DOHH2 (cell line): ENCODE data around the gene CDK6.

ENCODE experiments used
- H3F3A ChIP-seq: fragments of 200-600 bp; sonication (generic), shearing (Covaris generic); 2 replicates; pipeline ENCODE4 v1.6.0; 2016; ENCODE audit warnings: antibody characterized with exemption, mild to moderate bottlenecking; ENCODE audit not compliant: control insufficient read depth, insufficient read depth
- H3K27ac ChIP-seq: fragments of 200-600 bp; sonication (generic); 2 replicates; pipeline ENCODE4 v1.5.1; 2014; ENCODE audit warnings: low read depth, mild to moderate bottlenecking, low read length, moderate library complexity
- H3K27me3 ChIP-seq: fragments of 200-600 bp; sonication (generic); 2 replicates; pipeline ENCODE4 v1.6.1; 2014; ENCODE audit warnings: mild to moderate bottlenecking, low read length, mixed read lengths; ENCODE audit not compliant: control insufficient read depth
- H3K36me3 ChIP-seq: fragments of 200-600 bp; sonication (generic); 2 replicates; pipeline ENCODE4 v1.6.1; 2014; ENCODE audit warnings: mild to moderate bottlenecking, low read length, moderate library complexity, mixed read lengths; ENCODE audit not compliant: control insufficient read depth
- H3K4me1 ChIP-seq: fragments of 200-600 bp; sonication (generic); 2 replicates; pipeline ENCODE4 v1.6.1; 2014; ENCODE audit warnings: mild to moderate bottlenecking, low read length, mixed read lengths; ENCODE audit not compliant: control insufficient read depth
- H3K4me2 ChIP-seq: fragments of 200-600 bp; sonication (generic); 2 replicates; pipeline ENCODE4 v1.6.0; 2014; ENCODE audit warnings: mild to moderate bottlenecking, low read length, moderate library complexity
- H3K4me3 ChIP-seq: fragments of 200-600 bp; sonication (generic); 2 replicates; pipeline ENCODE4 v1.5.1; 2014; ENCODE audit warnings: mild to moderate bottlenecking, low read length, mixed read lengths
- H3K79me2 ChIP-seq: fragments of 200-600 bp; sonication (generic); 2 replicates; pipeline ENCODE4 v1.6.1; 2014; ENCODE audit warnings: mild to moderate bottlenecking, low read length, mixed read lengths; ENCODE audit not compliant: control insufficient read depth
- H3K9me2 ChIP-seq: fragments of 200-600 bp; sonication (generic); replicated peaks from 2 replicates; pipeline ENCODE4 v1.6.1; 2014; ENCODE audit warnings: mild to moderate bottlenecking, low read length, mixed read lengths; ENCODE audit not compliant: control insufficient read depth
- H3K9me3 ChIP-seq: fragments of 200-600 bp; sonication (generic); 2 replicates; pipeline ENCODE4 v1.6.1; 2014; ENCODE audit warnings: antibody characterized with exemption, low read length, mixed read lengths; ENCODE audit not compliant: control insufficient read depth, insufficient read depth
- H4K20me1 ChIP-seq: fragments of 200-600 bp; sonication (generic); 2 replicates; pipeline ENCODE4 v1.6.0; 2014; ENCODE audit warnings: low read depth, mild to moderate bottlenecking, antibody characterized with exemption, low read length, moderate library complexity; ENCODE audit not compliant: control insufficient read depth, insufficient read depth
- EZH2phosphoT487 ChIP-seq: fragments of 200-600 bp; sonication (generic); IDR thresholded peaks from 2 replicates; pipeline ENCODE4 v1.6.1; 2017; ENCODE audit warnings: borderline replicate concordance, mild to moderate bottlenecking, antibody characterized with exemption, low read length, moderate library complexity, mixed read lengths
- TF ChIP-seq, protein P1 (sequence below): fragments of 200-600 bp; sonication (generic); IDR thresholded peaks from one replicate; pipeline ENCODE4 v1.5.1; 2014; ENCODE audit warnings: antibody characterized with exemption, mild to moderate bottlenecking, low read depth, low read length; ENCODE audit not compliant: poor library complexity, severe bottlenecking

The CDK6 gene

GRCh38 chr7:92731335-92732063 is 104.9 kb downstream of the CDK6 start:
- Histone ChIP-seq H4K20me1 (no peaks in the 10 kb centered on the region), H3K9me3 (no peaks in the 10 kb centered on the region), H3K4me3 (peak overlapping the region; percentile 44), H3K27me3 (no peaks in the 10 kb centered on the region), H3F3A (no peaks in the 10 kb centered on the region), H3K9me2 (no peaks in the 10 kb centered on the region), H3K4me2 (peak overlapping the region; percentile 41), H3K79me2 (peaks cover 48% of the 10 kb centered on the region), H3K36me3 (no peaks in the 10 kb centered on the region; the same call in 1 of the 2 replicates), H3K4me1 (peaks cover 34% of the 10 kb centered on the region), H3K27ac (peak overlapping the region; percentile 14)
- TF ChIP-seq, protein P1, sequence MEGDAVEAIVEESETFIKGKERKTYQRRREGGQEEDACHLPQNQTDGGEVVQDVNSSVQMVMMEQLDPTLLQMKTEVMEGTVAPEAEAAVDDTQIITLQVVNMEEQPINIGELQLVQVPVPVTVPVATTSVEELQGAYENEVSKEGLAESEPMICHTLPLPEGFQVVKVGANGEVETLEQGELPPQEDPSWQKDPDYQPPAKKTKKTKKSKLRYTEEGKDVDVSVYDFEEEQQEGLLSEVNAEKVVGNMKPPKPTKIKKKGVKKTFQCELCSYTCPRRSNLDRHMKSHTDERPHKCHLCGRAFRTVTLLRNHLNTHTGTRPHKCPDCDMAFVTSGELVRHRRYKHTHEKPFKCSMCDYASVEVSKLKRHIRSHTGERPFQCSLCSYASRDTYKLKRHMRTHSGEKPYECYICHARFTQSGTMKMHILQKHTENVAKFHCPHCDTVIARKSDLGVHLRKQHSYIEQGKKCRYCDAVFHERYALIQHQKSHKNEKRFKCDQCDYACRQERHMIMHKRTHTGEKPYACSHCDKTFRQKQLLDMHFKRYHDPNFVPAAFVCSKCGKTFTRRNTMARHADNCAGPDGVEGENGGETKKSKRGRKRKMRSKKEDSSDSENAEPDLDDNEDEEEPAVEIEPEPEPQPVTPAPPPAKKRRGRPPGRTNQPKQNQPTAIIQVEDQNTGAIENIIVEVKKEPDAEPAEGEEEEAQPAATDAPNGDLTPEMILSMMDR: no peak
- TF ChIP-seq EZH2phosphoT487: no peak

DNA sequence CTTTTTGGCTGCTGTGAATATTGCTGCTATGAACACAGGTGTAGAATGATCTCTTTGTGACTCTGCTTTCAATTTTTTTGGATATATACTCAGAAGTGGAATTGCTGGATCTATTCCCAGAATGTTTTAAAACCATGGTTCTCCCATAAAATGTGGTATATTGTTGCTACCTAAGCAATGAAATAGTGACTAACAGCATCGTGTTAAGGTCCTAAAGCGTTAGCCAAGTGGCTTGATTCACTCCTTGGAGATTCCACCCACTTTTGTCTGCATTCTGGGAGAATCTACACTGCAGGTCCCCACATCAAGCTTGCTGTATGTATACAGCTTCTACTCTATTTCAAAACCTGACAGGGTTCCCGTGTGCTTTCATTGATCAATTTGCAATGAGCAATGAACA is 105.6 kb downstream of the CDK6 start:
- no peaks in the 10 kb centered on the region for H3K9me2 ChIP-seq
- no peak overlapping the region for H3K4me2 ChIP-seq
- TF ChIP-seq EZH2phosphoT487: no peak
- TF ChIP-seq, protein P1: no peak
- H3K4me1 ChIP-seq: peaks cover 34% of the 10 kb centered on the region
- no peaks in the 10 kb centered on the region for H3K9me3 ChIP-seq
- peaks cover 48% of the 10 kb centered on the region for H3K79me2 ChIP-seq
- H3K36me3 ChIP-seq: peaks cover 2% of the 10 kb centered on the region
- H3K27me3 ChIP-seq: no peaks in the 10 kb centered on the region
- no peak overlapping the region for H3K4me3 ChIP-seq
- H4K20me1 ChIP-seq: no peaks in the 10 kb centered on the region
- no peak overlapping the region for H3K27ac ChIP-seq
- H3F3A ChIP-seq: no peaks in the 10 kb centered on the region

DNA sequence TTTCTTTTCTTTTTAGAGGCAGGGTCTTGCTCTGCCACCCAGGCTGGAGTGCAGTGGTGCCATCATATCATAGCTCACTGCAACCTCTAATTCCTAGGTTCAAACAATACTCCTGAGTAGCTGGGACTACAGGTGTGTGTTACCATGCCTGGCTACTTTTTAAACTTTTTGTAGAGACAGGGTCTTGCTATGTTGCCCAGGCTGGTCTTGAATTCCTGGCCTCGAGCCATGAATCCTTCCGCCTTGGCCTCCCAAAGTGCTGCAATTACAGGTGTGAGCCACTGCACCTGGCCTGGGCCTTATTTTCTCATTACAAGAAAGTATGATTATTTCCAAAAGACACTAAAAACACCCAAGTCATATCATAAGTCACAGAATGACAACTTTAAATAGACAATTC is 106.6 kb downstream of the CDK6 start:
- no peaks in the 10 kb centered on the region for H4K20me1 ChIP-seq
- no peaks in the 10 kb centered on the region for H3K9me2 ChIP-seq
- H3K27ac ChIP-seq: no peak overlapping the region
- H3K4me3 ChIP-seq: no peak overlapping the region
- no peaks in the 10 kb centered on the region for H3F3A ChIP-seq
- H3K4me2 ChIP-seq: no peak overlapping the region
- no peaks in the 10 kb centered on the region for H3K9me3 ChIP-seq
- H3K27me3 ChIP-seq: no peaks in the 10 kb centered on the region
- peaks cover 48% of the 10 kb centered on the region for H3K79me2 ChIP-seq
- H3K36me3 ChIP-seq: peaks cover 13% of the 10 kb centered on the region
- peaks cover 34% of the 10 kb centered on the region for H3K4me1 ChIP-seq
- no peak for TF ChIP-seq EZH2phosphoT487
- TF ChIP-seq, protein P1: no peak
